ENCODE measurements around the gene TTC13. TPM values are rescaled to one million over a fixed set of nuclear protein-coding genes. Genes with fewer than 3 reads are reported as not detected.

Gene TTC13
- total and polyA plus RNA-seq, 2 of the 13 experiments (the other 11 are each of a cell fraction or from before 2014, with no cell fraction given): 5.8 to 15.9 TPM

GRCh38 chr1:230936475-230936874, 42.2 kb downstream of the TTC13 start:
- intact Hi-C loops (cut with micrococcal nuclease; ENCODE audit: unreplicated experiment) (no loop called here), in situ Hi-C loops (cut with HindIII; ENCODE audit: extremely low pct_ligation_motif_present, low pct_unique_long_range_greater_than_20kb) (no loop called here)
- Histone ChIP-seq H3K4me2 (ENCODE audit: low read depth, low read length) (no peak overlapping the region), H3K27ac (ENCODE audit: extremely low read length, insufficient read depth, low read length) (no peak overlapping the region), H3K79me2 (ENCODE audit: insufficient read depth, low read length) (no peaks in the 10 kb centered on the region), H4K20me1 (ENCODE audit: insufficient read depth, low read length) (no peaks in the 10 kb centered on the region), H3K36me3 (replicated peaks in 1 of 2; ENCODE audit: control insufficient read depth in 1 of 2, insufficient read depth in 2 of 2, low read length in 2 of 2) (no peaks in the 10 kb centered on the region), H3K27me3 (ENCODE audit: control insufficient read depth in 1 of 2, insufficient read depth in 2 of 2, low read length in 2 of 2) (no peaks in the 10 kb centered on the region), H3K9ac (ENCODE audit: insufficient read depth, low read depth, low read length) (no peak overlapping the region), H3K4me3 (replicated peaks in 1 of 3; ENCODE audit: insufficient read depth in 1 of 3, low read depth in 2 of 3, low read length in 3 of 3) (no peak overlapping the region), H2AFZ (ENCODE audit: low read length) (no peak overlapping the region), H3K4me1 (ENCODE audit: insufficient read depth, low read length) (peaks cover 29% of the 10 kb centered on the region), H3K9me3 (ENCODE audit: low read length) (no peaks in the 10 kb centered on the region)
- ChIA-PET POLR2A (no interaction called here), CTCF (ENCODE audit: low intra/inter-chr PET ratio, low total read pairs) (no interaction called here)
- no TSS peak for BruUV-seq (replicated peaks)
- ATAC-seq (no peak), DNase-seq (ENCODE audit: low spot score) (no peak), FAIRE-seq (no peak)
- TF ChIP-seq CEBPB (IDR thresholded peaks at IDR 0.05; ENCODE audit: borderline replicate concordance, low read depth, low read length) (peak; percentile 15; the same call in 1 of the 2 replicates), E2F5 (CRISPR knock-in tag; conservative IDR thresholded peaks at IDR 0.05) (no peak)
- 93% methylated on average over 5 of the region's 5 CpGs for WGBS (ENCODE audit: low lambda C conversion rate)

GRCh38 chr1:230935852-230936251, 42.8 kb downstream of the TTC13 start:
- no peak for DNase-seq (ENCODE audit: low spot score)
- H3K79me2 ChIP-seq (ENCODE audit: insufficient read depth, low read length): no peaks in the 10 kb centered on the region
- POLR2A ChIA-PET: no interaction called here
- no peak for ATAC-seq
- no peak for FAIRE-seq
- in situ Hi-C loops (cut with HindIII; ENCODE audit: extremely low pct_ligation_motif_present, low pct_unique_long_range_greater_than_20kb) (no loop called here), intact Hi-C loops (cut with micrococcal nuclease; ENCODE audit: unreplicated experiment) (no loop called here)
- no peaks in the 10 kb centered on the region for H3K36me3 ChIP-seq (replicated peaks in 1 of 2; ENCODE audit: control insufficient read depth in 1 of 2, insufficient read depth in 2 of 2, low read length in 2 of 2)
- H4K20me1 ChIP-seq (ENCODE audit: insufficient read depth, low read length): no peaks in the 10 kb centered on the region
- WGBS (ENCODE audit: low lambda C conversion rate): 98% methylated on average over 6 of the region's 6 CpGs
- H3K27me3 ChIP-seq (ENCODE audit: control insufficient read depth in 1 of 2, insufficient read depth in 2 of 2, low read length in 2 of 2): no peaks in the 10 kb centered on the region
- H3K27ac ChIP-seq (ENCODE audit: extremely low read length, insufficient read depth, low read length): no peak overlapping the region
- H3K9ac ChIP-seq (ENCODE audit: insufficient read depth, low read depth, low read length): no peak overlapping the region
- peaks cover 23% of the 10 kb centered on the region for H3K4me1 ChIP-seq (ENCODE audit: insufficient read depth, low read length)
- no peaks in the 10 kb centered on the region for H3K9me3 ChIP-seq (ENCODE audit: low read length)
- H2AFZ ChIP-seq (ENCODE audit: low read length): no peak overlapping the region
- CTCF ChIA-PET (ENCODE audit: low intra/inter-chr PET ratio, low total read pairs): no interaction called here
- no TSS peak for BruUV-seq (replicated peaks)
- no peak overlapping the region for H3K4me2 ChIP-seq (ENCODE audit: low read depth, low read length)
- H3K4me3 ChIP-seq (replicated peaks in 1 of 3; ENCODE audit: insufficient read depth in 1 of 3, low read depth in 2 of 3, low read length in 3 of 3): no peak overlapping the region
- TF ChIP-seq ATF6 (CRISPR knock-in tag; conservative IDR thresholded peaks at IDR 0.05) (no peak), ZZZ3 (CRISPR knock-in tag; IDR thresholded peaks at IDR 0.05; ENCODE audit: borderline replicate concordance) (no peak), PHB2 (IDR thresholded peaks at IDR 0.05; ENCODE audit: partially characterized antibody) (no peak), FIP1L1 (IDR thresholded peaks at IDR 0.05; ENCODE audit: borderline replicate concordance, insufficient read depth, low read depth, low read length) (no peak), TRIM24 (CRISPR knock-in tag; IDR thresholded peaks at IDR 0.05) (no peak), ZNF124 (CRISPR knock-in tag; IDR thresholded peaks at IDR 0.05) (no peak), NFE2L2 (IDR thresholded peaks at IDR 0.05; ENCODE audit: low read length) (no peak), ZNF678 (CRISPR knock-in tag; IDR thresholded peaks at IDR 0.05) (no peak), RBFOX2 (IDR thresholded peaks at IDR 0.05; ENCODE audit: low read depth, low read length) (no peak), ZNF33B (CRISPR knock-in tag; IDR thresholded peaks at IDR 0.05) (no peak), FOXA3 (CRISPR knock-in tag; IDR thresholded peaks at IDR 0.05) (no peak), SP2 (CRISPR knock-in tag; IDR thresholded peaks at IDR 0.05) (no peak)
